ENCODE results near the gene POGK. TPM values are rescaled to one million over a fixed set of nuclear protein-coding genes. Genes with fewer than 3 reads are reported as not detected.

Gene POGK
- total and polyA plus RNA-seq, 8 donors = 48.9 to 60.1 (median 53.7) TPM

- peak; percentile 52 to 55 for TF ChIP-seq CTCF (IDR thresholded peaks at IDR 0.05)
- Histone ChIP-seq H3K27ac (no peak overlapping the region), H3K27me3 (peaks cover 8 to 27% of the 10 kb centered on the region in 2 donors), H3K36me3 (no peaks in the 10 kb centered on the region), H3K4me3 (no peak overlapping the region), H3K4me1 (peaks cover 3 to 7% of the 10 kb centered on the region in 2 donors), H3K9me3 (no peaks in the 10 kb centered on the region)
- intact Hi-C loops (cut with DNase I) = no loop called here
- ATAC-seq (peak; percentile 90), DNase-seq (peak; percentile 14 to 83 (median 42))
Observed at GRCh38 chr1:166884040-166884642, 44.9 kb downstream of the POGK start.

- no peaks in the 10 kb centered on the region for H3K9me3 ChIP-seq
- no peak overlapping the region for H3K4me3 ChIP-seq
- TF ChIP-seq CTCF (IDR thresholded peaks at IDR 0.05) = no peak
- peaks cover 8 to 27% of the 10 kb centered on the region in 2 donors for H3K27me3 ChIP-seq
- ATAC-seq (no peak), DNase-seq (no peak)
- intact Hi-C loops (cut with DNase I) = no loop called here
- peaks cover 3 to 7% of the 10 kb centered on the region in 2 donors for H3K4me1 ChIP-seq
- no peaks in the 10 kb centered on the region for H3K36me3 ChIP-seq
- no peak overlapping the region for H3K27ac ChIP-seq
Observed at GRCh38 chr1:166884971-166885370, 45.7 kb downstream of the POGK start.

GRCh38 chr1:166888373-166889111 lies 49.3 kb downstream of the POGK start:
- Histone ChIP-seq H3K27ac (no peak overlapping the region), H3K4me1 (peaks cover 3 to 7% of the 10 kb centered on the region in 2 donors), H3K36me3 (no peaks in the 10 kb centered on the region), H3K9me3 (no peaks in the 10 kb centered on the region), H3K27me3 (peaks cover 7 to 22% of the 10 kb centered on the region in 2 donors), H3K4me3 (no peak overlapping the region)
- ATAC-seq (no peak), DNase-seq (no peak)
- TF ChIP-seq CTCF (IDR thresholded peaks at IDR 0.05) = no peak
- intact Hi-C loops (cut with DNase I) = no loop called here

- H3K4me3 ChIP-seq = no peak overlapping the region
- intact Hi-C loops (cut with DNase I) = no loop called here
- no peaks in the 10 kb centered on the region for H3K36me3 ChIP-seq
- ATAC-seq (no peak), DNase-seq (no peak)
- H3K4me1 ChIP-seq = no peaks in the 10 kb centered on the region
- H3K27ac ChIP-seq = no peak overlapping the region
- TF ChIP-seq CTCF (IDR thresholded peaks at IDR 0.05) = no peak
- peaks cover 0 to 9% of the 10 kb centered on the region in 2 donors for H3K27me3 ChIP-seq
- H3K9me3 ChIP-seq = no peaks in the 10 kb centered on the region
Observed at GRCh38 chr1:166889776-166890175, 50.5 kb downstream of the POGK start.

GRCh38 chr1:166895766-166896165 lies 56.5 kb downstream of the POGK start:
- H3K9me3 ChIP-seq = peaks cover 0 to 13% of the 10 kb centered on the region in 2 donors
- DNase-seq = no peak
- no peak overlapping the region for H3K4me3 ChIP-seq
- no peak for ATAC-seq
- no peaks in the 10 kb centered on the region for H3K36me3 ChIP-seq
- no peak for TF ChIP-seq CTCF (IDR thresholded peaks at IDR 0.05)
- H3K27ac ChIP-seq = no peak overlapping the region
- intact Hi-C loops (cut with DNase I) = no loop called here
- H3K27me3 ChIP-seq = no peaks in the 10 kb centered on the region
- H3K4me1 ChIP-seq = no peaks in the 10 kb centered on the region

Data from left lung (tissue), 10 donors.